ENCODE measurements around the gene ZNF831.

ZNF831 gene

GRCh38 chr20:59157961-59158541, 5.6 kb upstream of the ZNF831 start:
- DNase-seq = no peak

GRCh38 chr20:59158673-59159072, 4.9 kb upstream of the ZNF831 start:
- no peak for DNase-seq

- DNase-seq = no peak
These were observed 4.5 kb upstream of the ZNF831 start for GRCh38 chr20:59159091-59159490.

- DNase-seq = no peak
These were observed 3.9 kb upstream of the ZNF831 start for GRCh38 chr20:59159493-59160376.

- DNase-seq = no peak
These were observed 3.1 kb upstream of the ZNF831 start for GRCh38 chr20:59160389-59161115.

GRCh38 chr20:59161721-59162120, 1.9 kb upstream of the ZNF831 start:
- no peak for DNase-seq

GRCh38 chr20:59164686-59165391, 1.2 kb downstream of the ZNF831 start:
- DNase-seq = no peak

GRCh38 chr20:59165396-59165795, 1.8 kb downstream of the ZNF831 start:
- DNase-seq = no peak

GRCh38 chr20:59165891-59166709, 2.5 kb downstream of the ZNF831 start:
- no peak for DNase-seq

GRCh38 chr20:59170406-59171349, 7.1 kb downstream of the ZNF831 start:
- no peak for DNase-seq

GRCh38 chr20:59171986-59172385, 8.4 kb downstream of the ZNF831 start:
- no peak for DNase-seq

- no peak for DNase-seq
These were observed 10.4 kb downstream of the ZNF831 start for GRCh38 chr20:59173938-59174491.

GRCh38 chr20:59175002-59175401, 11.4 kb downstream of the ZNF831 start:
- no peak for DNase-seq

GRCh38 chr20:59175861-59176260, 12.2 kb downstream of the ZNF831 start:
- no peak for DNase-seq

- DNase-seq = no peak
These were observed 13.2 kb downstream of the ZNF831 start for GRCh38 chr20:59176812-59177211.

GRCh38 chr20:59177266-59178250, 13.9 kb downstream of the ZNF831 start:
- DNase-seq = no peak

- no peak for DNase-seq
These were observed 15.5 kb downstream of the ZNF831 start for GRCh38 chr20:59178983-59179595.

GRCh38 chr20:59179988-59180387, 16.4 kb downstream of the ZNF831 start:
- no peak for DNase-seq

GRCh38 chr20:59181936-59182335, 18.3 kb downstream of the ZNF831 start:
- DNase-seq = no peak

Measured in activated CD4-positive, CD25-positive, alpha-beta regulatory T cell treated with anti-CD3 and anti-CD28 coated beads, Interleukin-2, amount 50 U/mL, for 72 hours (primary cell).